Breast epithelium (tissue), 4 donors: ENCODE results near the gene SDC4. TPM values are rescaled to one million over a fixed set of nuclear protein-coding genes. Genes with fewer than 3 reads are reported as not detected.

Source experiments
- DNase-seq, 2 donors: peaks; one replicate each; pipeline ENCODE4 v3.0.0-alpha.2; 2019; ENCODE audit warnings: low spot score in 2 of 2
- H3K27ac ChIP-seq, 2 donors: fragments of 200-600 bp; sonication (generic) in 1 of 2; one replicate each; pipeline ENCODE4 v1.5.1; 2016 to 2019; ENCODE audit warnings: mild to moderate bottlenecking in 1 of 2
- H3K27me3 ChIP-seq, 2 donors: fragments of 200-600 bp; sonication (generic) in 1 of 2; one replicate each; pipeline versions ENCODE4 v1.5.1 to v1.6.0; 2017 to 2019; ENCODE audit warnings: control low read depth in 1 of 2, mild to moderate bottlenecking in 1 of 2
- H3K36me3 ChIP-seq: fragments of 200-600 bp; one replicate; pipeline ENCODE4 v1.5.1; 2019
- H3K4me1 ChIP-seq, 2 donors: fragments of 200-600 bp; sonication (generic); one replicate each; pipeline ENCODE4 v1.5.1; 2016 to 2019; ENCODE audit warnings: control low read depth in 1 of 2
- H3K4me3 ChIP-seq, 3 donors: fragments of 200-600 bp; sonication (generic); 1 replicate in 2 of 3; 2 replicates in 1 of 3; pipeline ENCODE4 v1.5.1; 2016 to 2019; ENCODE audit warnings: mild to moderate bottlenecking in 3 of 3, moderate library complexity in 2 of 3
- H3K9me3 ChIP-seq, 2 donors: fragments of 200-600 bp; sonication (generic) in 1 of 2; one replicate each; pipeline ENCODE4 v1.5.1; 2016 to 2019; ENCODE audit warnings: control low read depth in 1 of 2
- POLR2A ChIP-seq: fragments of 450-650 bp; IDR thresholded peaks from one replicate; pipeline ENCODE4 v1.6.1; 2016; ENCODE audit warnings: antibody characterized with exemption, mild to moderate bottlenecking, moderate library complexity
- POLR2AphosphoS5 ChIP-seq, 3 donors: sonication (generic); formaldehyde crosslinking; IDR thresholded peaks; one replicate each; pipeline ENCODE4 v1.6.1; 2017; ENCODE audit warnings: antibody characterized with exemption in 3 of 3
- intact Hi-C: fragments of 100-400 bp; cut with DNase I; formaldehyde crosslinking; loops from one replicate; pipeline ENCODE4 v1.15.1; 2023; ENCODE audit warnings: low total_unique reads
- total RNA-seq, 3 donors: library from RNA; depleted of rRNA; stranded (reverse); fragments of >200 nt; gene quantifications; one replicate each; pipeline ENCODE4 v1.1.0, GENCODE V29; 2016
- TF ChIP-seq, protein P1 (sequence below), 3 donors: fragments of 450-650 bp; IDR thresholded peaks; one replicate each; pipeline ENCODE4 v1.5.1; 2016 to 2017; ENCODE audit warnings: antibody characterized with exemption in 3 of 3, mild to moderate bottlenecking in 3 of 3, moderate library complexity in 3 of 3

Gene SDC4
- total RNA-seq, 3 donors from 2014 or later, result 29.4 to 337 (median 121) TPM

DNA sequence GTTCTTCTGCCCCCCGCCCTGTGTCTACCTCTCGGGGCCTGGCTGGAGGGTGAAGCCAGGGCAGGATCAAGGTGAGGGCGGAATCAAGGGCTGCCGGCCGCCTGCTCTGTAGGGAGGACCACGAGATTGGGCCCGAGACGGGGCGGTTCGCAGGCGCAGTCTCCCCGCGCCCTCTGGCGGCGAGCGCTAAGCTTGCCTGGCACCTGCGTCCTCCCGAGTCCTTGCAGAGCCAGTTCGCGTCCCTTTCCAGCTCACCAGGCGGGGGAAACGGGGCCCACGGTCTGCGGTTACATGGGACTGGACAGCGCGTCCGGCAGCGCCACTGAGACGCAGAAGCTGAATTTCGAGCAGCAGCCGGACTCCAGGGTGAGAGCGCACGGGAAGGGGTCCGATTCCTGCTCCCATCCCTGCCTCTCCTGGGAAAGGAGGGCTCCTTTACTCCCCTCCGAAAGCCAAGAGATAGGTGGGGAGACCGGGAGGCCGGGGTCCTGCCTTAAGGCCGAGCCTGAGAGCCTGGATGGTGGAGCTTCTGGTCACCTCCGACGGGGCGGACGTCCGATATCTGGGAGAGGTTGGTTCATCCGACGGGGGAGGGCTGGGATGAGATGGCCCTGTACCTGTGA lies 36.5 kb downstream of the SDC4 start:
- no peak for DNase-seq
- H3K27ac ChIP-seq, result no peak overlapping the region
- peaks cover 0 to 5% of the 10 kb centered on the region in 2 donors for H3K4me1 ChIP-seq
- H3K36me3 ChIP-seq, result no peaks in the 10 kb centered on the region
- H3K4me3 ChIP-seq, result no peak overlapping the region
- H3K27me3 ChIP-seq, result peaks cover 3 to 31% of the 10 kb centered on the region in 2 donors
- H3K9me3 ChIP-seq, result no peaks in the 10 kb centered on the region
- TF ChIP-seq POLR2A (no peak), POLR2AphosphoS5 (IDR thresholded peaks at IDR 0.05) (no peak)
- TF ChIP-seq, protein P1, sequence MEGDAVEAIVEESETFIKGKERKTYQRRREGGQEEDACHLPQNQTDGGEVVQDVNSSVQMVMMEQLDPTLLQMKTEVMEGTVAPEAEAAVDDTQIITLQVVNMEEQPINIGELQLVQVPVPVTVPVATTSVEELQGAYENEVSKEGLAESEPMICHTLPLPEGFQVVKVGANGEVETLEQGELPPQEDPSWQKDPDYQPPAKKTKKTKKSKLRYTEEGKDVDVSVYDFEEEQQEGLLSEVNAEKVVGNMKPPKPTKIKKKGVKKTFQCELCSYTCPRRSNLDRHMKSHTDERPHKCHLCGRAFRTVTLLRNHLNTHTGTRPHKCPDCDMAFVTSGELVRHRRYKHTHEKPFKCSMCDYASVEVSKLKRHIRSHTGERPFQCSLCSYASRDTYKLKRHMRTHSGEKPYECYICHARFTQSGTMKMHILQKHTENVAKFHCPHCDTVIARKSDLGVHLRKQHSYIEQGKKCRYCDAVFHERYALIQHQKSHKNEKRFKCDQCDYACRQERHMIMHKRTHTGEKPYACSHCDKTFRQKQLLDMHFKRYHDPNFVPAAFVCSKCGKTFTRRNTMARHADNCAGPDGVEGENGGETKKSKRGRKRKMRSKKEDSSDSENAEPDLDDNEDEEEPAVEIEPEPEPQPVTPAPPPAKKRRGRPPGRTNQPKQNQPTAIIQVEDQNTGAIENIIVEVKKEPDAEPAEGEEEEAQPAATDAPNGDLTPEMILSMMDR (IDR thresholded peaks at IDR 0.05), result peak; percentile 37 to 66 (median 55)
- intact Hi-C loops, result loop anchor here (10.0 kb wide), 1 partner anchor 463 kb away; no protein-coding TSS in a partner anchor

DNA sequence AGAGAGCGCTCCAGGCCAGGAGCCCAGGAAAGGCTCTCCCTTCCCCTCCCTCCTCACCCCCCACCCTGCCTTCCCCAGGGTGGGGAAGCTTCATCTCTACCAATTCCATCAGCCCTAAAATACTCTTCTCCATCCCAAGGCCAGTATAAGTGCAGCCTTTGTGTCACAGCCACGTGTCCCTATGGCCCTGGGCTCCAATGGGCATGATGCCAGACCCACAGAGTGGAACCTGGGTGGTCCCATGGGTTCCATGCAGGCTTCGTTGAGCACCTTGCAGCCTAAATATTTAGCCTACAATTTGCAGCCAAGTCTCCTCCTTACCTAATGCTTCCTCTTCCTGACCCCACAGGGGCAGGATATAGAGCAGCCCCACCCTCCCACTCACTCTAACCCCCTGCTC lies 39.1 kb downstream of the SDC4 start:
- no peak for DNase-seq
- Histone ChIP-seq H3K27ac (no peak overlapping the region), H3K27me3 (peaks cover 0 to 25% of the 10 kb centered on the region in 2 donors), H3K36me3 (no peaks in the 10 kb centered on the region), H3K4me1 (peaks cover 0 to 5% of the 10 kb centered on the region in 2 donors), H3K4me3 (no peak overlapping the region), H3K9me3 (no peaks in the 10 kb centered on the region)
- intact Hi-C loops, result no loop called here
- TF ChIP-seq, protein P1 (IDR thresholded peaks at IDR 0.05), result no peak
- TF ChIP-seq POLR2AphosphoS5 (IDR thresholded peaks at IDR 0.05), result no peak
- TF ChIP-seq POLR2A, result no peak

DNA sequence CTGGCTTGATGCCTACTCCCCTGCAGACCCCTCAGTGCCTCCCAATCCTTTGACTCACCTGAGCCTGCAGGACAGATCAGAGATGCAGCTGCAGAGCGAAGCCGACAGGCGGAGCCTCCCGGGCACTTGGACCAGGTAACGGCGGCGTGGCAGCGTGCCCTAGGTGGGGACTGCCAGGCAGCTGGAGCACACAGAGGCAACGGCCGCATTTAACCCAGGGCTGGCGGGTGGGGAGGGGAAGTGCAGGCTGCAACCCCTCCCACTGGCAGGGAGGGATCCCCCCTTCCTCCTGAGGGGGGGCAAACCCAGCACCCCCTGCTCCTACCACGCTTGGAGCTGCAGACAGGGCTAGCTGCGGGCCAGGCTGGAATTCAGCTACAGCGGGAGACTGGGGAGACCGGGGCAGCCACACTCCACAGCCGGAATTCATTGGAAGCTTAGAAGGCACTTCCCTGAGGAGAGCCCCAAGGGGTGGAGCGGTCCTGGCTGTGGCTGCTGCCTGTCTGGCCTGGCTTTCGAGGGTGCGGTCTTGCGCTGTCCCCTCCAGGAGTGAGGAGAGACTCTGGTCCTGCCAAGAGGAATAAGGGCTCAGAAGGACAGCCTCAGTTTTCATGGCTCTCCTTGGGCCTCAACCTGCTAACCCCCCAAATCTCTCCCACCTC lies 40.0 kb downstream of the SDC4 start, which contains the start of gene MATN4:
Gene MATN4 (minus strand): TSS at position 183 of the 662 bp plus-strand sequence. CDS start 2,717 bp downstream, outside the sequence.
- H3K27me3 ChIP-seq, result peaks cover 0 to 21% of the 10 kb centered on the region in 2 donors
- peaks cover 0 to 5% of the 10 kb centered on the region in 2 donors for H3K4me1 ChIP-seq
- no peak for DNase-seq
- no peaks in the 10 kb centered on the region for H3K9me3 ChIP-seq
- peak within 1 kb of the TSS in 2 of 3 donors; percentile 5 to 7 for H3K4me3 ChIP-seq
- H3K27ac ChIP-seq, result no peak within 1 kb of the TSS
- no peaks in the 10 kb centered on the region for H3K36me3 ChIP-seq
- TF ChIP-seq POLR2A, result no peak
- TF ChIP-seq, protein P1 (IDR thresholded peaks at IDR 0.05), result peak in 2 of 3 donors; percentile 42
- intact Hi-C loops, result no loop called here

DNA sequence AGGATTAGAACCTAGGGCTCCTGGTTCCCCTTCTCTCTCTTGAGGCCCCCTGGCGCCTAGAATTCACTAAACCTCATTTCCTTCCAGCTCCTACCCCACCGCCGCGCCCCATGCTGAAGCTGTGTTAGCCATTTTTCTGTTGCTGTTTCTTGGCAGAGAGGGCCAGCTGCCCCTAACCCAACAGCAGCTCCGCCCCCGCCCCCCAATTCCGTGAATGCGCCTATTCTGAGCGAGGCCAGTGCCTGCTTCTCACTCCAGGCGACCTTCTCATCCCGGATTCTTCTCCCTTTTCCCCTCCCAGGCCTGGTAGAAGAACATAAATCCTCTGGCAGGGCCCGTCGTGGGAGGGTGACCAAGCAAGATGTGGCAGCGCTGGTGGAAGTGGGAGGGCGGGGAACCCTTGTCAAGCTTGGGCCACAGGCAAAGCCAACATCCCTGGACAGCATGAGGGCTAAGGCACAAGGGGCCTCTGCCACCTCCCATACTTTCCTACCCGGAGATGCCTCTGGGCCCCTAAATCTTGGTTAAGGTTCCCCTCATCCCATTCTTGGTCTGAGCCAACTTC lies 41.1 kb downstream of the SDC4 start:
- H3K27me3 ChIP-seq, result peaks cover 0 to 19% of the 10 kb centered on the region in 2 donors
- TF ChIP-seq, protein P1 (IDR thresholded peaks at IDR 0.05), result no peak
- TF ChIP-seq POLR2A, result no peak
- TF ChIP-seq POLR2AphosphoS5 (IDR thresholded peaks at IDR 0.05), result no peak

More for the DNA sequence above, 41.1 kb downstream of the SDC4 start:
- DNase-seq, result no peak
- Histone ChIP-seq H3K4me3 (no peak overlapping the region), H3K36me3 (no peaks in the 10 kb centered on the region), H3K4me1 (peaks cover 0 to 5% of the 10 kb centered on the region in 2 donors), H3K27ac (no peak overlapping the region), H3K9me3 (no peaks in the 10 kb centered on the region)
- intact Hi-C loops, result no loop called here
